ENCODE data around the gene ALG1L2. TPM values are rescaled to one million over a fixed set of nuclear protein-coding genes. Genes with fewer than 3 reads are reported as not detected.
"Not testable (repeated sequence)": the region's sequence is repeated elsewhere in the genome, so short reads cannot be mapped to it uniquely, and the experiment has no call there.

The ALG1L2 gene
- total and polyA plus RNA-seq, 2 of the 4 experiments (the other 2 are of a cell fraction): not detected

GRCh38 chr3:130093741-130094391 is 12.2 kb downstream of the ALG1L2 start:
- Histone ChIP-seq H3K4me3 (ENCODE audit: insufficient read depth, low read depth, low read length) (no peak overlapping the region), H4K8ac (ENCODE audit: low read depth in 2 of 2, low read length in 2 of 2) (no peak overlapping the region), H3K23ac (ENCODE audit: low read depth, low read length) (no peak overlapping the region), H3K14ac (replicated peaks; ENCODE audit: low read depth, low read length) (no peak overlapping the region), H3K27ac (ENCODE audit: insufficient read depth, low read length) (no peak overlapping the region), H4K20me1 (ENCODE audit: insufficient read depth, low read length) (no peaks in the 10 kb centered on the region), H3K4me1 (ENCODE audit: control insufficient read depth, insufficient read depth, low read length) (no peaks in the 10 kb centered on the region), H3K27me3 (ENCODE audit: control insufficient read depth, insufficient read depth, low read length) (no peaks in the 10 kb centered on the region), H3K18ac (ENCODE audit: low read depth, low read length) (no peak overlapping the region), H2AK9ac (replicated peaks; ENCODE audit: low read depth, low read length, poor library complexity) (no peak overlapping the region), H3K4ac (ENCODE audit: low read depth, low read length) (no peak overlapping the region), H3K9me1 (ENCODE audit: insufficient read depth, low read length) (no peaks in the 10 kb centered on the region), H2BK5ac (ENCODE audit: low read depth, low read length, poor library complexity, severe bottlenecking) (no peak overlapping the region), H3K79me1 (ENCODE audit: low read depth in 1 of 2, low read length in 2 of 2) (no peaks in the 10 kb centered on the region), H2AK5ac (ENCODE audit: low read depth, low read length) (no peak overlapping the region), H2BK20ac (ENCODE audit: low read depth, low read length) (no peak overlapping the region), H4K5ac (ENCODE audit: low read depth, low read length) (no peak overlapping the region), H3K9ac (ENCODE audit: low read depth, low read length) (no peak overlapping the region), H2BK15ac (ENCODE audit: low read depth, low read length) (no peak overlapping the region), H3K36me3 (ENCODE audit: control insufficient read depth, insufficient read depth, low read length) (no peaks in the 10 kb centered on the region), H3K56ac (ENCODE audit: extremely low read depth, insufficient read depth, low read length) (no peak overlapping the region), H3K9me3 (ENCODE audit: control insufficient read depth, insufficient read depth, low read length) (no peaks in the 10 kb centered on the region), H3K4me2 (ENCODE audit: low read depth, low read length) (no peak overlapping the region), H4K91ac (ENCODE audit: insufficient read depth, low read depth, low read length) (no peak overlapping the region), H2AFZ (replicated peaks; ENCODE audit: low read length, poor library complexity) (no peak overlapping the region), H2BK120ac (ENCODE audit: low read depth, low read length) (no peak overlapping the region)
- dilution Hi-C loops (cut with HindIII; ENCODE audit: low sequenced_read_pairs, unreplicated experiment): no loop called here
- DNase-seq (no peak), ATAC-seq (ENCODE audit: low read depth) (no peak)
- POLR2A ChIA-PET (ENCODE audit: unreplicated experiment): no interaction called here
- CTCF ChIA-PET: no interaction called here
- no TSS peak for BruUV-seq (replicated peaks)
- in situ Hi-C loops (cut with MboI; ENCODE audit: low sequenced_read_pairs): loop anchor here (25.0 kb wide), 1 partner anchor 457 kb away; no protein-coding TSS in a partner anchor
- WGBS, 2 experiments (ENCODE audit: extremely low coverage in 2 of 2, insufficient read length in 1 of 2): no CpG with 5 or more reads among the region's 16 CpGs
- TF ChIP-seq CTCF (conservative IDR thresholded peaks at IDR 0.05; ENCODE audit: low read depth, low read length): no peak
- intact Hi-C loops (cut with micrococcal nuclease): no loop called here

DNA sequence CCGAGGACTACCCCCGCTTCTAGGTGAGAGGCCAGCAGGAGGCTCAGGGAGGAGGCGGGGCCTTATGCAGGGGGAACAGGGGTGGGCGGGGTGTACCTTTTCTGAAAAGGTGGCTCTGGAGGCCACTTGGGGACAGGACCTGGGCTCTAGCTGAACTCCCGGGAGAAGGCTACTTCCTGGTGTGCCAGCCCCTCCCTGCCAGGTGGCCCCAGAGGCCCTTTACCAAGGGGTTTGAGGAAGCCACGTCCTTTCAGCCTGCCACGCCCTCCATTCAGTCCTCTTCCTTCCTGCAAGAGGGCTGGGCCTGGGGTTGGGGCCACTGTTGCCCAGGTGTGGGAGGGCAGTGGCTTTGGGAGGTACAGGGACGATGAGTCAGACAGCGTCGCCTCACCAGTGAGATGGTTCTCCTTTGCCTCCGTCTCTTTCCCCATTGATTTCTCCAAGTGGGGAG is 12.9 kb downstream of the ALG1L2 start:
- H3K27me3 ChIP-seq (ENCODE audit: control insufficient read depth, insufficient read depth, low read length); H3K9me3 ChIP-seq (ENCODE audit: control insufficient read depth, insufficient read depth, low read length); H2AK5ac ChIP-seq (ENCODE audit: low read depth, low read length); H4K8ac ChIP-seq (ENCODE audit: low read depth in 2 of 2, low read length in 2 of 2); H4K5ac ChIP-seq (ENCODE audit: low read depth, low read length); intact Hi-C loops (cut with micrococcal nuclease); H4K91ac ChIP-seq (ENCODE audit: insufficient read depth, low read depth, low read length); H3K23ac ChIP-seq (ENCODE audit: low read depth, low read length); H3K56ac ChIP-seq (ENCODE audit: extremely low read depth, insufficient read depth, low read length); H3K9me1 ChIP-seq (ENCODE audit: insufficient read depth, low read length); H3K9ac ChIP-seq (ENCODE audit: low read depth, low read length); H3K27ac ChIP-seq (ENCODE audit: insufficient read depth, low read length); H3K14ac ChIP-seq (replicated peaks; ENCODE audit: low read depth, low read length); H2AK9ac ChIP-seq (replicated peaks; ENCODE audit: low read depth, low read length, poor library complexity); POLR2A ChIA-PET (ENCODE audit: unreplicated experiment); H3K18ac ChIP-seq (ENCODE audit: low read depth, low read length); H3K4me3 ChIP-seq (ENCODE audit: insufficient read depth, low read depth, low read length); H3K36me3 ChIP-seq (ENCODE audit: control insufficient read depth, insufficient read depth, low read length); H2AFZ ChIP-seq (replicated peaks; ENCODE audit: low read length, poor library complexity); H3K4me1 ChIP-seq (ENCODE audit: control insufficient read depth, insufficient read depth, low read length); DNase-seq; BruUV-seq (replicated peaks); H2BK15ac ChIP-seq (ENCODE audit: low read depth, low read length); H2BK120ac ChIP-seq (ENCODE audit: low read depth, low read length); CTCF ChIA-PET; H3K4me2 ChIP-seq (ENCODE audit: low read depth, low read length); H4K20me1 ChIP-seq (ENCODE audit: insufficient read depth, low read length); H3K79me1 ChIP-seq (ENCODE audit: low read depth in 1 of 2, low read length in 2 of 2); H2BK5ac ChIP-seq (ENCODE audit: low read depth, low read length, poor library complexity, severe bottlenecking); H3K4ac ChIP-seq (ENCODE audit: low read depth, low read length); dilution Hi-C loops (cut with HindIII; ENCODE audit: low sequenced_read_pairs, unreplicated experiment); ATAC-seq (ENCODE audit: low read depth); H2BK20ac ChIP-seq (ENCODE audit: low read depth, low read length): not testable (repeated sequence)
- 95% methylated on average over 4 of the region's 11 CpGs; no CpG with 5 or more reads in 1 of the 2 experiments for WGBS, 2 experiments (ENCODE audit: extremely low coverage in 2 of 2, insufficient read length in 1 of 2)
- in situ Hi-C loops (cut with MboI; ENCODE audit: low sequenced_read_pairs): loop anchor here (25.0 kb wide), 1 partner anchor 457 kb away; no protein-coding TSS in a partner anchor
